GM12891 (cell line): ENCODE measurements around the gene NR1D1.

Experiments used
- PAX5 ChIP-seq: IDR thresholded peaks from 2 replicates; pipeline ENCODE4 v1.6.1; 2011; ENCODE audit warnings: low read length, moderate library complexity, mild to moderate bottlenecking; ENCODE audit not compliant: insufficient read depth, severe bottlenecking
- POLR2A ChIP-seq: IDR thresholded peaks from 2 replicates; pipeline ENCODE4 v1.6.1; 2011; ENCODE audit warnings: low read depth, low read length, control low read depth
- POLR2AphosphoS5 ChIP-seq: IDR thresholded peaks from 2 replicates; pipeline ENCODE4 v1.6.1; 2011; ENCODE audit warnings: low read depth, low read length, control low read depth
- POU2F2 ChIP-seq: IDR thresholded peaks from 2 replicates; pipeline ENCODE4 v1.6.1; 2011; ENCODE audit warnings: low read depth, mild to moderate bottlenecking, control low read depth, low read length, moderate library complexity
- SPI1 ChIP-seq: IDR thresholded peaks from 2 replicates; pipeline ENCODE4 v1.6.1; 2011; ENCODE audit warnings: low read depth, low read length, control low read depth
- TAF1 ChIP-seq: IDR thresholded peaks from 2 replicates; pipeline ENCODE4 v1.6.1; 2011; ENCODE audit warnings: low read depth, low read length, control low read depth

GRCh38 chr17:40075201-40075941 is 25.0 kb downstream of the NR1D1 start:
- TF ChIP-seq POLR2A, result no peak
- TF ChIP-seq POU2F2, result no peak
- TF ChIP-seq PAX5, result no peak
- no peak for TF ChIP-seq TAF1
- no peak for TF ChIP-seq POLR2AphosphoS5
- TF ChIP-seq SPI1, result no peak
